Upper lobe of left lung (tissue), 4 donors: Measurements from ENCODE around the gene ZIC4.

Source experiments
- CTCF ChIP-seq, 6 experiments: fragments of 450-650 bp in 4 of 6; fragments of 200-600 bp in 2 of 6; sonication (generic) in 2 of 6; IDR thresholded peaks; one replicate each; pipeline ENCODE4 v1.5.1; 2016 to 2019; ENCODE audit warnings: antibody characterized with exemption in 6 of 6
- EP300 ChIP-seq, 4 donors: sonication (generic); formaldehyde crosslinking; IDR thresholded peaks; one replicate each; pipeline ENCODE4 v1.5.1; 2017; ENCODE audit warnings: antibody characterized with exemption in 4 of 4, control low read depth in 2 of 4
- POLR2A ChIP-seq, 4 donors: fragments of 450-650 bp; IDR thresholded peaks; one replicate each; pipeline ENCODE4 v1.5.1; 2016 to 2017; ENCODE audit warnings: antibody characterized with exemption in 4 of 4, mild to moderate bottlenecking in 2 of 4
- POLR2AphosphoS5 ChIP-seq, 2 donors: sonication (generic); formaldehyde crosslinking; IDR thresholded peaks; one replicate each; pipeline ENCODE4 v1.5.1; 2017; ENCODE audit warnings: antibody characterized with exemption in 2 of 2

DNA sequence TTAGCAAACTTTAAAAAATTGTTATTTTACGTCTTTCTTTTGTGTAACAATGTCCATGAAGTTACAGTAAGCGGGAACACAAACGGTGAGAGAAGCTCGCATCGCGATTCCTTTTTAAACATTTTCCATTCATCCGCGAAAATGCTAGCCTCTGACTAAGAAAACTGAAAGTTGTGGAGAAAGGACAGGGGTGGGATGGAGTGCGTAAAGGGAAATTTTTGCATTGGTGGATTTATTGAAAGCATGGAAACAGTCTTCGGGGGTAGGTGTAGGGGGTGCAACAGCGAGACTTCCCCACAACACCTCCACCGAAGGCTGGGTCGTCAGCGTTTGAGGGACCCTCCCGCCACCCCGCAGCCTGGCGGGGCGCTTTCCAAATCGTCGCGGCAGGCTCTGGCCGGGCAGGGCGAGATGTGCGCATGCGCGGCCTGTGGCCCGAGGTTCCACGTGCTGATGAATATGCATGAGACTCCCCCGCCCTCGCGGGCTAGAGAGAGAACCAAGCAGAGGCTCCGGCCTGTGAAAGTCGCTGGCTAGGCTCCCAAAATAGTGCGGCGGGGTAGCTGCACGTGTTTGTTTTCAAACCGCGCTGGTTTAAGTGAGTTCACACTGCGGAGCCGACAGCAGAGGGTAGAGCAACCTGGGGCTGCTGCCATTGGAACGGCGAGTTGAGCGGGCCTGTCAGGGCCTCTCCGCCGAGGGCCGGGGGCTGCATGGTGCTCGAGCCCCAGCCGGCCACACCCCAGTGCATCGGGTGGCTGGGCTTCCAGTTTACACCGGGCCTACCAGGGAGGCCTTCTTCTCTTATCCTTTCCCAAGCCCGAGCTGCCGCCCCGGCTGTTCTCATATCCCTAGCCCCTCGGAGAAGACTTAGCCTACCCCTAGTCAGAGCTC, 12.7 kb upstream of the ZIC4 start:
- TF ChIP-seq POLR2A (IDR thresholded peaks at IDR 0.05) = no peak
- no peak for TF ChIP-seq CTCF (IDR thresholded peaks at IDR 0.05)
- TF ChIP-seq POLR2AphosphoS5 (IDR thresholded peaks at IDR 0.05) = no peak
- TF ChIP-seq EP300 (IDR thresholded peaks at IDR 0.05) = no peak
